Measurements from ENCODE around the gene KICS2.

DNA sequence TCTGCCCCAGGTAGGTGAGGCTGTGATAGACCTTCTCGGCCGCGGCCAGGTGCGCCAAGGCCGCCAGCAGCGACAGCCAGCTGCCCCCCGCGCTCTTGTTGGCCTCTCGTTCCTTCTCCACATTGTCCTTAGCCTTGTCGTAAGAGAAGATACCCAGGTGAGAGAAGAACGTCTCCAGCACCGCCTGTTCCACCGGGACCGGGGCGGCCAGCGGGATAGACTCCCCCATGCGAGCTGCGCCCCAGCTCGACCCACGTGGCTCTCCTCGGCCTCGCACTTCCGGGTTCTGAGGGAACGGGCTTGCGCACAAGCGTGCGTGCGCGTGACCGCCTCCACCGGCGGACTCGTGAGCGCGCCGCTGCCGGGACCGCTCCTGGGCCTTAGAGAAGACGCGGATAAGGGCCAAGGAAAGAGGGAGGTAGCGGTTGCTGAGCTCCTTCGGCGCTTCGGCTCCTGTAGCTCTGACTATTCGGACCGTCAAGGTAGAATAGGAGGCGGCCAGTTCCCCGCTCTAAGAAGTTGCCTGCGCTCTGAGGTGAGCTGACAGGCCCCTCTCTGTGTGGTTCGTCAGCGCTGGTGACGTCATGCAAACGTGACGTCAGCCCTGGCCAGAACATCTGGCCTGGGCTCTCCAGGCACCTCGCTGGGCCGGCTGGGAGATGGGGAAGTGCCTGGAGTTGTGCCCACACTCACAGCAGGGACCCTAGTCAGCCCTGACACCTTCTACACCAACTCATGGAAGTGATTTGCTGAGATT, at the start of gene KICS2:
- TF ChIP-seq TARDBP (IDR thresholded peaks at IDR 0.05): no peak
- no peak for TF ChIP-seq NFRKB (IDR thresholded peaks at IDR 0.05)
- no peak for TF ChIP-seq FOXM1 (IDR thresholded peaks at IDR 0.05; ENCODE audit: borderline replicate concordance)

All from HEK293T (cell line).